Osteoblast (primary cell): ENCODE measurements around the gene GNS. TPM values are rescaled to one million over a fixed set of nuclear protein-coding genes. Genes with fewer than 3 reads are reported as not detected.

Experiments used
- DNase-seq: peaks from one replicate; pipeline ENCODE4 v3.0.0; 2011; ENCODE audit warnings: low spot score, mixed read lengths; ENCODE audit not compliant: insufficient read length; ENCODE audit errors: missing footprints
- H2AFZ ChIP-seq: 2 replicates; pipeline ENCODE4 v1.6.0; 2011; ENCODE audit warnings: mild to moderate bottlenecking, low read length
- H3K27ac ChIP-seq: 2 replicates; pipeline ENCODE4 v1.5.1; 2011; ENCODE audit warnings: mild to moderate bottlenecking, low read depth, low read length, moderate library complexity
- H3K27me3 ChIP-seq: 2 replicates; pipeline ENCODE4 v1.6.0; 2012; ENCODE audit warnings: mild to moderate bottlenecking, control low read depth, inconsistent platforms, low read length, moderate library complexity; ENCODE audit not compliant: insufficient read depth
- H3K36me3 ChIP-seq: 2 replicates; pipeline ENCODE4 v1.5.1; 2011; ENCODE audit warnings: mild to moderate bottlenecking, low read length, control low read depth, moderate library complexity; ENCODE audit not compliant: insufficient read depth
- H3K4me1 ChIP-seq: 2 replicates; pipeline ENCODE4 v1.5.1; 2011; ENCODE audit warnings: mild to moderate bottlenecking, low read length, control low read depth, moderate library complexity; ENCODE audit not compliant: insufficient read depth
- H3K4me2 ChIP-seq: 2 replicates; pipeline ENCODE4 v1.6.0; 2011; ENCODE audit warnings: mild to moderate bottlenecking, low read length; ENCODE audit not compliant: insufficient read depth
- H3K4me3 ChIP-seq: fragments of 200-600 bp; sonication (generic); 3 replicates; pipeline ENCODE4 v1.5.1; 2012; ENCODE audit warnings: mild to moderate bottlenecking, low read length, inconsistent platforms; ENCODE audit not compliant: insufficient read depth
- H3K79me2 ChIP-seq: 2 replicates; pipeline ENCODE4 v1.6.0; 2012; ENCODE audit warnings: mild to moderate bottlenecking, low read length, control low read depth, inconsistent platforms; ENCODE audit not compliant: insufficient read depth
- H3K9me3 ChIP-seq: 2 replicates; pipeline ENCODE4 v1.5.1; 2011; ENCODE audit warnings: low read depth, low read length, control low read depth
- H4K20me1 ChIP-seq: 2 replicates; pipeline ENCODE4 v1.6.0; 2012; ENCODE audit warnings: mild to moderate bottlenecking, low read length, control low read depth; ENCODE audit not compliant: insufficient read depth
- CTCF ChIP-seq: IDR thresholded peaks from 2 replicates; pipeline ENCODE4 v1.5.1; 2011; ENCODE audit warnings: mild to moderate bottlenecking, low read depth, low read length, moderate library complexity; ENCODE audit errors: extremely low read depth
- total RNA-seq: library from RNA; depleted of rRNA; stranded (reverse); fragments of >200 nt; gene quantifications from 2 replicates; pipeline ENCODE4 v1.2.3, GENCODE V29; 2012

GNS gene
- total RNA-seq, 1 donor = 277 TPM

DNA sequence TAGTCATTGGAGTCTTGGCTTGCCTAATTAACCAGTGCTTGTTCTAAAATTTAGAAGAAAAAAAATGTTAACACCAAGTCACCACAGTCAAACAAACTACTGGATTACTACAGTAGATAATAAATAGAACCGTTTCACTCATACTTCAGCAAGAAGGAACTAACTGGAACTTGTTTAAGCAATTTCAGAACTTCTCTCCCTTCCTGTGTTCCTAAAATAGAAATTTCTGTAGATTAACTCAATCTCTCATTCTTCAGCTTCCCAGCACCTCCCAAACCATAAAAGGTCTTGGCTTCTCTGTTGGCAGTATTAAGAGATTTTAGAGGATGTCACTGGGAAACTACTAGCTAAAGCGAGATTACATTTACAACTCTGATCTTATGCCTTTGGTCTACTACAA, 18.6 kb downstream of the GNS start:
- Histone ChIP-seq H3K4me3 (no peak overlapping the region), H3K4me1 (peaks cover 8% of the 10 kb centered on the region), H2AFZ (no peak overlapping the region), H3K9me3 (no peaks in the 10 kb centered on the region), H3K27me3 (no peaks in the 10 kb centered on the region), H4K20me1 (no peaks in the 10 kb centered on the region), H3K27ac (no peak overlapping the region), H3K36me3 (peaks cover 45% of the 10 kb centered on the region), H3K4me2 (no peak overlapping the region), H3K79me2 (no peaks in the 10 kb centered on the region)
- no peak for DNase-seq
- TF ChIP-seq CTCF = no peak

DNA sequence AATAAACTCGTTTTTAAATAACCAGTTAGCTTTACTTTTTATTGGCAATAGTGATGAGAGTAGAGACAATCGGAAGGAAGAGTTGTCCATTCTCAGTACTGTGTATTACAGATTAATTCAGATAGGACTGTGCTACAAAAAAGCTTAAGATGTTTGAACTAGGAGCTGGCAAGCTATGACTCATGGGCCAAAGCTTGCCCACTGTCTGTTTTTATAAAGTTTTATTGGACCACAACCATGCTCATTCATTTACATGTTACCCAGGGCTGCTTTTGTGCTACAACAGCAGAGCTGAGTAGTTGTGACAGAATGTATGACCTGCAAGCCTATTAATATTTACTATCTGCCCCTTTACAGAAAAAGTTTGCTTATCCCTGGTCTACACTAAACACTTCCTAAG, 19.4 kb downstream of the GNS start:
- Histone ChIP-seq H3K4me2 (no peak overlapping the region), H3K4me3 (no peak overlapping the region), H3K4me1 (peaks cover 7% of the 10 kb centered on the region), H3K27ac (no peak overlapping the region), H3K36me3 (peaks cover 45% of the 10 kb centered on the region), H2AFZ (no peak overlapping the region), H4K20me1 (no peaks in the 10 kb centered on the region), H3K79me2 (no peaks in the 10 kb centered on the region), H3K9me3 (no peaks in the 10 kb centered on the region), H3K27me3 (no peaks in the 10 kb centered on the region)
- DNase-seq = no peak
- TF ChIP-seq CTCF = no peak

DNA sequence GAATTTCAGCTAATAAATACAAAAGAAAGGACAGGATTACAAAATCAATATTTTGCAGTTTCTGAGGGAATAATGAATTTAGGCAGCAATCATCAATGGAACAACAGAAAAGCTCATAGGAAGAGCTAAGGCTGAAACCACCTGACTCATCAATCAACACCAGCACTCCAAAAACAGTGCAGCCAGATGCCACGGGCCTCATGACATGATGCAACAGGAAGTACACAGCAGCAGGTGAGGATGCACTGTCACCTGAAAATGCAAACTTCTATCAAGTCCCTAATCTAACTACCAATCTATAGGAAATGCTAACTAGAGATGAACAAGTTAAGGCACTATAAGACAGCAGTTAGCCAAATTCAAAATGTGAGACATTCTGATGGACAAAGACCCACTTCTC, 21.7 kb downstream of the GNS start:
- no peaks in the 10 kb centered on the region for H3K9me3 ChIP-seq
- no peak for TF ChIP-seq CTCF
- H3K36me3 ChIP-seq = peaks cover 28% of the 10 kb centered on the region
- H3K4me3 ChIP-seq = no peak overlapping the region
- no peaks in the 10 kb centered on the region for H3K27me3 ChIP-seq
- peaks cover 11% of the 10 kb centered on the region for H3K4me1 ChIP-seq
- no peaks in the 10 kb centered on the region for H3K79me2 ChIP-seq
- DNase-seq = no peak
- no peak overlapping the region for H3K4me2 ChIP-seq
- no peak overlapping the region for H3K27ac ChIP-seq
- peaks cover 3% of the 10 kb centered on the region for H4K20me1 ChIP-seq
- no peak overlapping the region for H2AFZ ChIP-seq

DNA sequence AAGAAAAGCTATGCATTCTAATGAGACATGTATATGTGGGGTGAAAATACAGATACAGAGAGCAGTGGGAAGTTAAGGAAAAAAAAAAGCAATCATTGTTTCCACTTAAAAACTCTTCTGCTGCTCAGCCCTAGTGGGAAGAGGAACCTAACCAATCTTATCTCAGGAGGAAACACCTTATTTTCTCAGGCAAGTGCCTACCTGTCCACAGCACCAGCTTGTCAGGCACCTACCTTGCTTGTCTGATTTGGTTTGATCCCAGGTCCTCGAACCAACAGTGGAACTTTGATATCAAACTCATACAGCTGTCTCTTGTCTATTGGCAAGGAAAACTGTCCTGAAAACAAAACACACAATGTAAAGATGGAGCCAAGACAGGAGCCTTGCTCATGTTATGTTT, 22.4 kb downstream of the GNS start:
- no peak for TF ChIP-seq CTCF
- H3K4me2 ChIP-seq = no peak overlapping the region

More for the DNA sequence above, 22.4 kb downstream of the GNS start:
- peaks cover 3% of the 10 kb centered on the region for H4K20me1 ChIP-seq
- H3K27ac ChIP-seq = no peak overlapping the region
- no peak overlapping the region for H2AFZ ChIP-seq
- no peak overlapping the region for H3K4me3 ChIP-seq
- no peaks in the 10 kb centered on the region for H3K79me2 ChIP-seq
- DNase-seq = no peak
- no peaks in the 10 kb centered on the region for H3K27me3 ChIP-seq
- peaks cover 24% of the 10 kb centered on the region for H3K36me3 ChIP-seq
- H3K9me3 ChIP-seq = no peaks in the 10 kb centered on the region
- peaks cover 11% of the 10 kb centered on the region for H3K4me1 ChIP-seq
